Mucosa of descending colon (tissue), 3 donors: ENCODE data around the gene PLIN5. TPM values are rescaled to one million over a fixed set of nuclear protein-coding genes. Genes with fewer than 3 reads are reported as not detected.

Source experiments
- ATAC-seq: fragments of 200-7000 bp; cut with Tn5 transposase; one replicate; pipeline ENCODE4 v1.9.1; 2020; ENCODE audit warnings: mild to moderate bottlenecking, moderate library complexity
- DNase-seq, 3 donors: peaks; one replicate each; pipeline ENCODE4 v3.0.0-alpha.2; 2020
- H3K36me3 ChIP-seq: fragments of 200-600 bp; one replicate; pipeline ENCODE4 v1.8.0; 2021; ENCODE audit warnings: low read depth, mild to moderate bottlenecking
- H3K4me1 ChIP-seq: fragments of 200-600 bp; one replicate; pipeline ENCODE4 v1.8.0; 2021; ENCODE audit warnings: low read depth, mild to moderate bottlenecking
- H3K4me3 ChIP-seq: fragments of 200-600 bp; one replicate; pipeline ENCODE4 v1.8.0; 2021; ENCODE audit warnings: mild to moderate bottlenecking
- H3K9me3 ChIP-seq: fragments of 200-600 bp; one replicate; pipeline ENCODE4 v1.8.0; 2021; ENCODE audit warnings: mild to moderate bottlenecking
- intact Hi-C, 2 donors: fragments of 100-400 bp; cut with DNase I in 1 of 2; cut with micrococcal nuclease in 1 of 2; formaldehyde crosslinking; loops; one replicate each; pipeline versions ENCODE4 v1.11.0 to v1.11.1; 2022; cut with DNase I, micrococcal nuclease
- long read RNA-seq, 2 donors: library from polyadenylated mRNA; unstranded; transcript quantifications; one replicate each; pipeline ENCODE4 v2.0.0, GENCODE V29; 2019 to 2021
- total RNA-seq, 3 donors: library from RNA; stranded (reverse); fragmentation: NEBNext Ultra II Directional in 2 of 3; extraction: Animal tissue kit (Norgen Biotek cat#: 25700) in 2 of 3; gene quantifications; one replicate each; pipeline versions ENCODE4 v1.2.1 to v1.2.4, GENCODE V29; 2021 to 2023
- TF ChIP-seq, protein P1 (sequence below): fragments of 200-600 bp; IDR thresholded peaks from one replicate; pipeline ENCODE4 v1.8.0; 2022; ENCODE audit warnings: antibody characterized with exemption, mild to moderate bottlenecking
- donor health status: DM: no; HTN: no; CAD: no; lungs with moderate emphysema.
- donor health status: DM: no; HTN: no; CAD: no.
- donor health status: DM: no; HTN: yes; CAD: no.

PLIN5 gene, protein sequence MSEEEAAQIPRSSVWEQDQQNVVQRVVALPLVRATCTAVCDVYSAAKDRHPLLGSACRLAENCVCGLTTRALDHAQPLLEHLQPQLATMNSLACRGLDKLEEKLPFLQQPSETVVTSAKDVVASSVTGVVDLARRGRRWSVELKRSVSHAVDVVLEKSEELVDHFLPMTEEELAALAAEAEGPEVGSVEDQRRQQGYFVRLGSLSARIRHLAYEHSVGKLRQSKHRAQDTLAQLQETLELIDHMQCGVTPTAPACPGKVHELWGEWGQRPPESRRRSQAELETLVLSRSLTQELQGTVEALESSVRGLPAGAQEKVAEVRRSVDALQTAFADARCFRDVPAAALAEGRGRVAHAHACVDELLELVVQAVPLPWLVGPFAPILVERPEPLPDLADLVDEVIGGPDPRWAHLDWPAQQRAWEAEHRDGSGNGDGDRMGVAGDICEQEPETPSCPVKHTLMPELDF
- 1 to 10 TPM; 3.2 to 6.7 (median 4.5) TPM for total RNA-seq
- long read RNA-seq, donor 1, transcript PLIN5-201 (8 exons, 2,470 nt), result major isoform, 6 of 19 reads
- long read RNA-seq, donor 1, partial matches to known transcripts, result 0 of 19 reads
- long read RNA-seq, donor 1, other reads (novel, unspliced or antisense), result 10 of 19 reads
- long read RNA-seq, donor 2, partial matches to known transcripts, result 0 of 4 reads
- long read RNA-seq, donor 2, other reads (novel, unspliced or antisense), result 1 of 4 reads

DNA sequence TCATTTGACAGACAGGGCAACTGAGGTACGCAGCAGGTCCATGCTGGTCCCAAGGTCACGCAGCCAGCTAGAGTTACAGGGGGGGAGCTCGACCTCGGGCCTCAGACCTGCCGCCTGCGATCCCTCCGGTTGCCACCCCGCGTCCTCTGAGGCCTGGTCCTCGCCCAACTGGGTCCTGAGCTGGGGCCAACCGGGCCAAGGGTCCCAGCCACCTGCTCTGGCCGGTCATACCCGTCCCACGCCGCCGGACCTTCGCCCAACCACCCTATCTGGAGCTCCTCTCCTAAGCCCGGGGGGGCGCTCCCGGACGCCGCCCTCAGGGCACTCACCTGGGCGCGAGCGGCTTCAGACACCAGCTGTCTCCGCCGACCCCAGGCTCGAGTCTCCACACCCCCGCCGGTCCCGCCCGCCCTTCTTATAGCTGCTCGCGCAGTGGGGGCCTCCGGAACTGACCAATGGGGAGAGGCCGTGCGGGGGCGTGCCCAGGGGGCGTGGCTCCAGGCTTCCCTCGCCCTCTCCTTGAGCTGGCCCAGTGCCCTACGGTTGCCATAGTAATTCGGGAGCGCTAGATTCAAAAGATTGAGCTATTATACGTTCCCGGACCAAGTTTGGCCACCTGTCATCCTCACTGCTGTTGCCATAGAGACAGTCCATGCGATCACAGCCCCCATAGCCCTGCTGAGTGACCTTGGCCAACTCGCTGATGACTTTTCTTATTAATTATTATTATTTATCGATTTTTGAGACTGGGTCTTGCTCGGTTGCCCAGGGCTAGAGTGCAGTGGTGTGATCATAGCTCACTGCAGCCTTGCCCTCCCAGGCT lies at the start of gene PLIN5:
PLIN5 (minus strand) TSS at position 389 of the 823 bp plus-strand sequence. CDS start 1,150 bp downstream, outside the sequence.
- Histone ChIP-seq H3K4me3 (no peak within 1 kb of the TSS), H3K4me1 (peaks cover 13% of the 10 kb centered on the region), H3K36me3 (no peaks in the 10 kb centered on the region), H3K9me3 (no peaks in the 10 kb centered on the region)
- intact Hi-C loops, result no loop called here
- TF ChIP-seq, protein P1, sequence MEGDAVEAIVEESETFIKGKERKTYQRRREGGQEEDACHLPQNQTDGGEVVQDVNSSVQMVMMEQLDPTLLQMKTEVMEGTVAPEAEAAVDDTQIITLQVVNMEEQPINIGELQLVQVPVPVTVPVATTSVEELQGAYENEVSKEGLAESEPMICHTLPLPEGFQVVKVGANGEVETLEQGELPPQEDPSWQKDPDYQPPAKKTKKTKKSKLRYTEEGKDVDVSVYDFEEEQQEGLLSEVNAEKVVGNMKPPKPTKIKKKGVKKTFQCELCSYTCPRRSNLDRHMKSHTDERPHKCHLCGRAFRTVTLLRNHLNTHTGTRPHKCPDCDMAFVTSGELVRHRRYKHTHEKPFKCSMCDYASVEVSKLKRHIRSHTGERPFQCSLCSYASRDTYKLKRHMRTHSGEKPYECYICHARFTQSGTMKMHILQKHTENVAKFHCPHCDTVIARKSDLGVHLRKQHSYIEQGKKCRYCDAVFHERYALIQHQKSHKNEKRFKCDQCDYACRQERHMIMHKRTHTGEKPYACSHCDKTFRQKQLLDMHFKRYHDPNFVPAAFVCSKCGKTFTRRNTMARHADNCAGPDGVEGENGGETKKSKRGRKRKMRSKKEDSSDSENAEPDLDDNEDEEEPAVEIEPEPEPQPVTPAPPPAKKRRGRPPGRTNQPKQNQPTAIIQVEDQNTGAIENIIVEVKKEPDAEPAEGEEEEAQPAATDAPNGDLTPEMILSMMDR, result no peak
- DNase-seq (peak; percentile 86 to 87 (median 86)), ATAC-seq (peak; percentile 77)

GRCh38 chr19:4583961-4584669 lies 49.1 kb upstream of the PLIN5 start:
- ATAC-seq (peak; percentile 55), DNase-seq (no peak)
- TF ChIP-seq, protein P1, result no peak
- Histone ChIP-seq H3K4me1 (peaks cover 10% of the 10 kb centered on the region), H3K36me3 (no peaks in the 10 kb centered on the region), H3K4me3 (no peak overlapping the region), H3K9me3 (no peaks in the 10 kb centered on the region)
- intact Hi-C loops, result no loop called here

DNA sequence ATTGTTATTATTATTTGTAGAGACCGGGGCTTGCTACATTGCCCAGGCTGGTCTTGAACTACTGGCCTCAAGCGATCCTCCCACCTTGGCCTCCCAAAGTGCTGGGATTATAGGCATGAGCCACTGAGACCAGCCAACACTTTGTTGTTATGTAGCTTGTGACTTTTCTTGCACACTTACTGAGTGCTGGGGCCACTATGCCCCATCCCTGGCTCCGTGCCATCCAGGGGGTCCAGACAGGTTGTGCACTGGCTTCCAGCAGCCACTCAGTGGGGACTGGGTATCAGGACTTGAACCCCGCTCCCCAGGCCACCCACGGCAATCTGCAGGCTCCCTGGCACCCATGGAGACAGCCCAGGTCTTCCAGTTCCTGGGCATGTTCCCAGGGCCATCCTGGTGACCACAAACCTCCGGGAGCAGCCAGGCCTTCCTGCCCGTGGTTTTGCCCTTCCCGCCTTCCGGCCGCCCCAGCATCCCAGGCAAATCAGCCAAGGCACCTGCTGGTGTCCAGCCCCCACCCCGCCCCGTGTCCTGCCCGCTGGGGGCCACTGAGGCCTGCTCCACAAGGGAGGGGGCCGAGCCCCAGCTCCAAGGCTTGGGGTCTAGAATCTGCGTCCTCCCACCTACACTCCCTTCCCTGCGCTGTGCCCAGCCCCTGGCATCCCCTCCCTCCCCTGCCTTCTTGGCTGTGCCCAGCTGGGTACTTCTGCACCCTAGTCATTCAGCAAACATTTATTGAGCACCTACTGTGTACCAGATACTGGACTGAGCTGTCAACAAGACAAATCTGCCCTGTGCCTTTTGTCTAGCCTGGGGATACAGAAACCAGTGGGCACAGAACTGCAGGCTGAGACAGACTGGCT lies 48.2 kb upstream of the PLIN5 start:
- ATAC-seq (no peak), DNase-seq (no peak)
- TF ChIP-seq, protein P1, result no peak
- H3K4me1 ChIP-seq, result peaks cover 10% of the 10 kb centered on the region
- no peaks in the 10 kb centered on the region for H3K36me3 ChIP-seq
- intact Hi-C loops, result no loop called here
- H3K4me3 ChIP-seq, result no peak overlapping the region
- no peaks in the 10 kb centered on the region for H3K9me3 ChIP-seq

DNA sequence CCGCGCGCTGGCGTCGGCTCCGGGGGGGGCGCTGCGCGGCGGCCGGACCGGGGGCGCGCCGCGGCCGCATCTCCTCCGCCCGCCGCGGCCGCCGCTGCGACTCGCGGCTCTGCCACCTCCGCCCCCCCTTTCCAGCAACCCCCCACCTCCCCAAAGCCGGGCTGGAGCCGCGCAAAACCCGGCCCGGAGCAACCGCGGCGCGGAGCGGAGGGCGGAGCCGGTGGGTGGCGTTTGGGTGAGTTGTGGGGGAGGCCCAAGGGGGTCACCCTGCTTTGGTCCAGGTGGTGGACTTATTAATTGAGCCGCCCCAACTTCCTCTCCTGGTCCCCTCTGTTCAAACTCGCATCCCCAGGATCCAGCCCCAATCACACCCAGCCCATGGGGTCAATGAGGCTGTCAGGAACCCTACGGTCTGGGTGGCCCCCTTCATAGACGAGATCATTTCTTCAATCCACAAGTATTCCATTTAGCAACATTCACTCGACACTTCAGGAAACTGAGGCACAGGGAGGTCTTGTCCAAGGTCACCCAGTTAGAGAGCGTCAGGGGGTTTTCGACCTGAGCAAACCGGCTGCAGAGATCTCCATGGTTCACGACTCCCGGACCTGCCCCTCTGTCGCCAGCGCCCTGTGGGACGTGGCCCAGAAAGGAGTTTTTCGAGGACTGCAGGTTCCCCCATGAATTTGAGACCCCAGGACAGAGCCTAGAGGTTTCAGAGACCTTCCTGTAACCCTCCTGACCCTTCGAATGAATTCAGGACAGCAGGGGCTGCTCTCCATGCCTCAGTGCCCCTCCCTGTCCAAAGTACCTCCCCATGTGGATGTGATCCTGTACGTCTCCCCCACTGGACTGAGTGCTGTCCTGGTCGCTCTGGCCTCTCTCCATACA lies 46.9 kb upstream of the PLIN5 start:
- DNase-seq, result no peak

More for the DNA sequence above, 46.9 kb upstream of the PLIN5 start:
- TF ChIP-seq, protein P1, result no peak
- H3K4me3 ChIP-seq, result no peak overlapping the region
- H3K36me3 ChIP-seq, result no peaks in the 10 kb centered on the region
- peaks cover 10% of the 10 kb centered on the region for H3K4me1 ChIP-seq
- intact Hi-C loops, result no loop called here
- no peak for ATAC-seq
- H3K9me3 ChIP-seq, result no peaks in the 10 kb centered on the region
